ENCODE results near the gene ZNF407.
"Not testable (repeated sequence)": the region's sequence is repeated elsewhere in the genome, so short reads cannot be mapped to it uniquely, and the experiment has no call there.

ZNF407 gene

DNA sequence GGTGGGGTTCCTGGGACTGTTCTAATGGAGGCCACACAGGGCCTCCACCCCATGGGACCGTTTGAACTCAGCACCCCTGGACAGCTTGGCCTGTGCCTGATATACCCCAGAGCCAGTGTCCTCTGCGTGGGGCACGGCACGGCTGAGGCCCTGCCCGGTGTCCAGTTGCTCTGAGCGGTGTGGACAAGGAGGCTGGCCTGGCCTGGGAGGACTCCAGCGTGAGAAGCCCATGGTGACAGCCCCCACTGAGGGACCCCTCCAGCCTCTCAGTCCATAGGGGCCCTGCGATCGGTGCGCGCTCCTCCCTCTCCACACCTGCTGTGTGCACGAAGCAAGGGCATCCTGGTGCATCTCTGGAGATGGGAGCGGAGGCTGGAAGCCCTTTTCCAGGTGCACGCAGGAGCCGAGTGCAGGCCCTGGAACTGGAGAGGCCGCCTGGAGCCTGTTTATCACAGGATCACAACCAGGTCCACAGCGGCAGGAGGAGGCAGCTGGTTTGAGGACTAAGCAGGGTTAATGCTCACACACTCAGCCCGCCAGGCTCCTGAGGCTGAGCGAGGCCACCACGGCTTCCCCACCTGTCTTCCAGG is 491.0 kb downstream of the ZNF407 start:
- no peak for DNase-seq

DNA sequence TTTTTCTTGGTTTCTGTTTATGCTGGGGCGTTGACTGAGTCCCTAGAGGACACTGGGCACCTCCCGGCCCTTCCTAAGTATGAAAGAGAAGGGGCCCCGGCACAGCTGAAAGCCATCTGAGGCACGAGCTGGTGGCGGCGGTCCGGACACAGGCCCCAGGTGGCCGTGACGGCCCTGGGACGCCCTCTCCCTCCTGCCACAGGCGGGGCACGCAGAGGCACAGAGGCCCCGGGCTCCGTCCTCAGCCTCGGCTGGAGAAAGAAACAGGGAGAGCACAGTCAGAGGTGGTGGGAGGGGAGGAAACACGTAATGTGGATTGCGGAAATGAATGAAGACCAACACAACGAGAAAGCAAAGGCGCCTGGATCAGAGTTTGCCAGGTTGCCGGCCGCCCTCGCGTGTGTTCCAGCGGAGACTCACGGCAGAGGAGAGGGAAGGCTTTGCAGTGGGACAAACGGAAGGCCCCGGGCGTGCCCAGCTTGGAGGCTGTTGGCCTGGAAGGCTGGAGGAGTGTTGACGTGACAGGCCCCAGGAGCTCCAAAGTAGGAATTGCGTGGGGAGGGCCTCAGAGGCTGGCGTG is 492.2 kb downstream of the ZNF407 start:
- DNase-seq: no peak

DNA sequence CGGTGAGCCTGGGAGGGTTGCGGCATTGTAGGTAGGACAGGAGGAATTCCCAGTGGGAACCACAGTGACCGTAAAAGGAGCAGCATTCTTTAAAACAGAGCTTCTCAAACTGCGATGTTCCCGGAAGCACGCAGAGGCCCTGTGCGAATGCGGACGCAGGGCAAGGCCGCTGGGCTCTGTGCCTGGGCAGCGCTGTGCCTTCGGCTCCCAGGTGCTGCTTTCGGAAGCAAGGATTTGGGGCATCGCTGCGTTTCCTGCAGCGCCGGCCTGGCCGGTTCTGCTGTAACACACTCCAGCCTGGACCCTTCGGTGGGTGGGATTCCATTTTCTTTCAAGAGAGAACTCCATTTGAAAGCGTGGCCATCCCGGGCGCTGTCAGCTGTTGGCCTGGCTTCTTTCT is 492.7 kb downstream of the ZNF407 start:
- no peak for DNase-seq

- DNase-seq: no peak
Observed at GRCh38 chr18:75097491-75098225, 500.0 kb downstream of the ZNF407 start.

- DNase-seq: no peak
Observed at GRCh38 chr18:75100832-75101630, 503.4 kb downstream of the ZNF407 start.

GRCh38 chr18:75101916-75102315 is 504.2 kb downstream of the ZNF407 start:
- DNase-seq: no peak

GRCh38 chr18:75104029-75104428 is 506.4 kb downstream of the ZNF407 start:
- DNase-seq: not testable (repeated sequence)

DNA sequence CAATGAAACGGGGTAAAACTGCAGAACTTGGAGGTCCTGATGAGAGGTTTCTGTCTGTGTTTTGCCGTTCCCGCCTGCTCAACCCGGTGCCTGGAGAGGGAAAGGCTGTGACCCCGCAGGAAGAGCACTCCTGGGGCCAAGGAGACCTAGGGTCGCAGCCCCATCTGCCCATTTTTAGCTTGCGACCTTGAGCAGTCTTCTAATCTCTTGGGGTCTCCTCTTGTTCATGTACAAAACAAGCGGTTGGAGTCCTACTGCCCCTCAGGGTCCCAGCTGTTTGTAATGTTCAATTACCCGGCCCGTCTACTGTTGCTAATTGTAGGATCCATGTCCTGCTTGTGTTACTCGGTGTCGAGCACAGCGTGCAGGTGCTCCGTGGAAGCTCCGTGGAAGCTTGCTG is 506.8 kb downstream of the ZNF407 start:
- DNase-seq: no peak

DNA sequence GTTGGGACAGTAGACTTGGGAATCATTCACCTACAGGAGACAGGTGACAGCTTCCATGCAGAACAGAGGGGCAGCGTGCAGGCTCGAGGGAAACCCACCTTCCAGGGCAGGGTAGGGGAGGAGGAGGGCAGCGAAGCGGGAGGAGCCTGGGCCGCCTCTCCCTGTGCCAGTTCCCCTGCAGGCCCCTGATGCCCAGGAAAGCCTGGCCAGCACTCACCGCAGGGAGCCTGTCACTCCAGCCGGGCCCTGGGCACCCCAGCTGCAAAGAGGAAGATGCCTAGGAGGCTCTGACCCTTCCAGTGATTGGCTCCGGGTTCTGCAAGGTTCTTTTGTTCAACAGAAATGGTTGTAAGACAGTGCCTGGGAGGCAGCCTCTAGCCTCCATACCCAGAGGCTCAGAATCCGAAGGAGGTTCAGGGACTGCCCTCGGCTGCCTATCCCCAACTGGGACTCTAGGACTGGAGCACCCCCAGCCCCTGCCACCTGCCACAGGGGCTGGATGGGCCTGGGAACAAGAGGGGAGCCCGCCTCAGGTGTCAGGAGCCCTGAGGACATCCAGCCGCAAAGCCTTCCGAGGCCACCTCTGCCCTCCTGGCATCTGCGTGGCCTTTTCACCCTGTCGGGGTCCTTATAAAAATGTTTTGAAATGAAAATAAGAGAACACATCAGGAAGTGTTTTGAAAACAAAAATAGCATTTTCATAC is 508.0 kb downstream of the ZNF407 start:
- DNase-seq: no peak

GRCh38 chr18:75106746-75107145 is 509.1 kb downstream of the ZNF407 start:
- DNase-seq: no peak

GRCh38 chr18:75107196-75107930 is 509.7 kb downstream of the ZNF407 start:
- DNase-seq: no peak

GRCh38 chr18:75107931-75108276 is 510.2 kb downstream of the ZNF407 start:
- DNase-seq: no peak

DNA sequence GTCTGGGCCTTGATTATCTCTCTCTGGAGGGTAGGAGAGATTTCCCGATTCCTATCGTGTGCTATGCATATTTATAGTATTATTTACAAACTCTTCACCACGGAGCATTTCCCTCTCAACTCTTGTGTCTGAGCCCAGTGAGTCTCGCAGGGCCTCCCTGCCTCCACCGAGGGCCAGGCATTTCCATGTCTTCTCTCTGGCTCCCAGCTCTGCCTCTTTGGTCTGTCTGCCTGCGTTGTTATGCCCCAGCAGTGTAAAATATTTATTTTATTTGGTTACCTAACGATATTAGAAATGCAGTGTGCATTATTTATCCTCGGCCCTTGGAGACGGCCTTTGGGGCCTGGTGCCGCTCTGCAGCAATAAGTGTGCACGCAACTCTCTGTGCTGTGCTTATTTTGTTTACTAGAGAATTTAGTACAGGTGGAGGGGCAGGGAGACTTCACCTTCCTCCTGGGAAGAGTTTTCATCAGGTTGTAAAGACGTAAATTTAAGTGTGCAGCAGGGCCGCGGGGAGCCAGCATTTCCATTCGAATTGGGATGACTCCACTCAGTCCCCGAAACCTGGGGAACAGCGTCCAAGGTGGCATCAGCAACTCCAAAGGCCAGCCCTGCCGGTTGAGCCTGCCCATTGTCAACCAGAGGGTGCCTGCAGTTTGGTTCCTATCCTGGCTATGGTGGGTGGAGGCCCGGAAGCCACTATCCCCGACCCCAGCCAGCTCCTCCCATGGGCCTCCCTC is 511.1 kb downstream of the ZNF407 start:
- DNase-seq: no peak

GRCh38 chr18:75109319-75109691 is 511.6 kb downstream of the ZNF407 start:
- DNase-seq: no peak

- DNase-seq: no peak
Observed at GRCh38 chr18:75109819-75110218, 512.1 kb downstream of the ZNF407 start.

GRCh38 chr18:75110311-75110710 is 512.6 kb downstream of the ZNF407 start:
- DNase-seq: no peak

- no peak for DNase-seq
Observed at GRCh38 chr18:75110846-75111415, 513.3 kb downstream of the ZNF407 start.

GRCh38 chr18:75111760-75112159 is 514.1 kb downstream of the ZNF407 start:
- no peak for DNase-seq

GRCh38 chr18:75112186-75113096 is 514.8 kb downstream of the ZNF407 start:
- DNase-seq: no peak
